Stimulated activated CD4-positive, alpha-beta T cell treated with anti-CD3 and anti-CD28 coated beads, TNF-alpha, amount 100 ng/mL, for 1 hour (primary cell): ENCODE data around the gene DNMT3L.
"Not testable (repeated sequence)": the region's sequence is repeated elsewhere in the genome, so short reads cannot be mapped to it uniquely, and the experiment has no call there.

Experiments used
- DNase-seq, 3 donors: peaks; one replicate each; pipeline ENCODE4 v3.0.0-alpha.2; 2020; ENCODE audit warnings: low read depth in 3 of 3, low spot score in 1 of 3

Gene DNMT3L

GRCh38 chr21:44295163-44295573, 33.5 kb upstream of the DNMT3L start:
- no peak for DNase-seq

DNA sequence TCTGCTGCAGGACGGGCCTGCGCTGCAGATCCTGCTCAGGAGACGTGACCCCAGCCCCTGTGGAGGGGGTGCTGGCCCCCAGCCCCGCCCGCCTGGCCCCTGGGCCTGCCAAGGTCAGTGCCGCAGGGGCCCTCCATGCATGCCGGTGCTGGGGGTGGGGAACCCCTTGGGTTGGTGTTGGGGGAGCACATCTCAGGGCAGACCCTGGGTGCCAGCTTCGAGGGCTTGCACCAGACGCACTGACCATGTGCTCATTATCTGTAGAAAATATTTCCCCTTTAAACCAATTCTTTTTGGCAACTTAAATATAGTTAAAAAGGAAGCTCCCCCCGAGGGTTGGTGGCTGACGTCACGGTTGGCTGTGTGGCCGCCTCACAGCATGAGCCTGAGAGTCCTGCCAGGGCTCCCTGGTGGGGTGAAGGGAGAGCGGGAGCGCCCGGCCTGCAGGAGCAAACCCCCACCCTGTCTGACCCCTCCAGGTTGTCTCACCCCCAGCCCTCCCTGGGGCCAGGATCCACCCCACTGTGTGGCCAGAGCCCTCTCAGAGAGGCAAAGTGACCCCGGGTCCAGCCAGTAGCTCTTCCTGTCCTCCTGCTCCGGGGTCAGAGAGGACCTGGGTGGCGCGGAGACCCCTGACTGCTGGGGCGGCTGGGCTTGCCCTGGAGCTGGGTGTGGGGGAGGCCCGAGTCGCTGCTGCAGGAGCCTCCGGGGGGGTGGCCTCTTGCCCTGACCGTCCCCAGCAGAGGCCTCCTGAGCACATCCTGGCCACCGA, 32.9 kb upstream of the DNMT3L start:
- DNase-seq: no peak

DNA sequence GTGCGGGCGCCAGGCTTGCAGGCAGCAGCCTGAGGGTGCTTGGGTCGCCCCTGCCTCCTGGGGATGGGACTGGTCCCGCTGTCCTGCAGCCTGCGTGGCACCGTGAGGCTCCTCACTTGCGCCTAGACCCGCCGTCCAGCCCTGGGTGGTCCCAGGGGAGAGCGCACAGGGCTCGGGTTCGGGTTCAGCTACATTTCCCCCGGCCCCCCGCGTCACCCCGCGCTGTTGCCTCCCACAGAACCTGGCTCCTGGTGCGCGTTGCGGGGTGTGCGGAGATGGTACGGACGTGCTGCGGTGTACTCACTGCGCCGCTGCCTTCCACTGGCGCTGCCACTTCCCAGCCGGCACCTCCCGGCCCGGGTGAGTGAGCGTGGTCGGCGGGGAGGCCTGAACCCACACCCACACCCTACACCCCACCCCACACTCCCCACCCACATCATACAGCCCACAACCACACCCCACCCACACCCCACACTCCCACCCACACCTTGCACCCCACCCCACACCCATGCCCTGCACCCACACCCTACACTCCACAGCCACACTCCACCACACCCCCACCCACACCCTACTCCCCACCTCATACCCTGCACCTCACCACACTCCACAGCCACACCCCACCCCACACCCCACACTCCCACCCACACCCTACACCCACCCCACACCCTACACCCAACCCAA, 32.0 kb upstream of the DNMT3L start:
- no peak for DNase-seq

DNA sequence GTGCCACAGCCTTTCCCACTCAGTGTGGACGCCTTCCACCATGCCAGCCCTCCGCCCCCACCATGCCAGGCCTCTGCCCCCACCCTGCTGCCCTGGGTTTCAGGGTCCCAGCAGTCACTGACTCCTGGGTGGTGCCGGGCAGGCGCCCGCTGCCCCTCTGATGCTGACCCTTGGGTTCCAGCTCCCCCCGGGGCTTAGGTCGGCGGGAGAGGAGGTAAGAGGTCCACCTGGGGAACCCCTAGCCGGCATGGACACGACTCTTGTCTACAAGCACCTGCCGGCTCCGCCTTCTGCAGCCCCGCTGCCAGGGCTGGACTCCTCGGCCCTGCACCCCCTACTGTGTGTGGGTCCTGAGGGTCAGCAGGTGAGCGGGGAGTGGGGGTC, 31.1 kb upstream of the DNMT3L start:
- no peak for DNase-seq

- DNase-seq: no peak
Observed at GRCh38 chr21:44291936-44292811, 30.5 kb upstream of the DNMT3L start.

- DNase-seq: no peak
Observed at GRCh38 chr21:44291078-44291935, 29.6 kb upstream of the DNMT3L start.

DNA sequence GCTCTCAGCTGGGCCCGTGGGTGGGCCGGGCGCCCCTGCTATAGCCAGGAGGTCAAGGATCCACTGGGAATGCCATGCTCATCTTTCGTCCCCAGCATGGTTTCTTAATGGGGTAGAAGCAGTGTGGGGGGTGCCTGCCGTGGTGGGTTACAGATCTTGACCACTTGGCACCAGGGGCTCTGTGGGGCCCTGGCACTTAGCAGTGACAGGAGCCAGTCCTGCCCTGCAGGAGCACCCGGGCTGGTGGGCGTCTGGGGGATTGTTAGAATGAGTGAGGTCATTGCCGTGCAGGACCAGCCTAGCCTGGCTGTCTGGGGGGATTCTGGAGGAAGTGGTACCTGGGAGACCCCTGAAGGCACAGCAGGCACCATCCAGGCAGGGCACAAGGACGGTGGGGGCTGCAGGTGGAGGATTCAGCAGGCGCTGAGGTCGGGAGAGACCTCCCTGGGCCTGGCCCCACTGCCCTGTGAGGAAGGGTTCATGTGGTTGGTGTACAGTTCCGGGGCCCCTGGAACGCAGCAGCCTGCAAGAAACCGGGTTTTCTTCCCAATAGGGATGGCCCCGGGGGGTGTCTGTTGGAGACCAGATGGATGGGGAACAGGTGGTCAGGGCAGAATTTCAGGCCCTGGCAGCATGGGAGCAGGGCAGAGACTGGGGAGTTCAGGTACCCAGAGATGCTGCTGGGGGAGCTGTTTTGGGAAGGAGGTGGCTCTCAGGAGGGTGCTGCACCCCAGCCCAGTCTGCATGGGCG, 28.8 kb upstream of the DNMT3L start:
- no peak for DNase-seq

DNA sequence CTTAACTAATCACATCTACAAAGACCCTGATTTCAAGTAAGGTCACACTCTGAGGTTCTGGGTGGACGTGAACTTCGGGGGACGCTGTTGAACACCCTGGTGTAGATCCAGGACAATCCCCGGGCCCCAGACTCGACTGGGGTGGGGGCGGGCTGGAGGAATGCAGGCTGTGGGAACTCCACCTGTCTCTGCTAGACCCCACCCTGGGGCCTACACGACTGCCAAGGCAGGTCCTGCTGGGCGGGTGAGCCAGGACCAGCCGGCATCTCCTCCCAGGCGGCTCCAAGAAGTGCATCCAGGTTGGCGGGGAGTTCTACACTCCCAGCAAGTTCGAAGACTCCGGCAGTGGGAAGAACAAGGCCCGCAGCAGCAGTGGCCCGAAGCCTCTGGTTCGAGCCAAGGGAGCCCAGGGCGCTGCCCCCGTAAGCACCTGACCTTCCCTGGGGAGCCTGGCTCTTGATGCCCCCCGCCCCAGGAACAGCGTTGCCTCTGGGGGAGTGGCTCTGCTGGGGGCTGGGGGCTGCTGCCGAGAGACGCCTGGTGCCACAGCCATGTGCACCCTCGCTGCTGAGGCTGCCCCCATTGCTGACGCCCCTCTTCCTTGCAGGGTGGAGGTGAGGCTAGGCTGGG, 27.8 kb upstream of the DNMT3L start:
- DNase-seq: no peak

DNA sequence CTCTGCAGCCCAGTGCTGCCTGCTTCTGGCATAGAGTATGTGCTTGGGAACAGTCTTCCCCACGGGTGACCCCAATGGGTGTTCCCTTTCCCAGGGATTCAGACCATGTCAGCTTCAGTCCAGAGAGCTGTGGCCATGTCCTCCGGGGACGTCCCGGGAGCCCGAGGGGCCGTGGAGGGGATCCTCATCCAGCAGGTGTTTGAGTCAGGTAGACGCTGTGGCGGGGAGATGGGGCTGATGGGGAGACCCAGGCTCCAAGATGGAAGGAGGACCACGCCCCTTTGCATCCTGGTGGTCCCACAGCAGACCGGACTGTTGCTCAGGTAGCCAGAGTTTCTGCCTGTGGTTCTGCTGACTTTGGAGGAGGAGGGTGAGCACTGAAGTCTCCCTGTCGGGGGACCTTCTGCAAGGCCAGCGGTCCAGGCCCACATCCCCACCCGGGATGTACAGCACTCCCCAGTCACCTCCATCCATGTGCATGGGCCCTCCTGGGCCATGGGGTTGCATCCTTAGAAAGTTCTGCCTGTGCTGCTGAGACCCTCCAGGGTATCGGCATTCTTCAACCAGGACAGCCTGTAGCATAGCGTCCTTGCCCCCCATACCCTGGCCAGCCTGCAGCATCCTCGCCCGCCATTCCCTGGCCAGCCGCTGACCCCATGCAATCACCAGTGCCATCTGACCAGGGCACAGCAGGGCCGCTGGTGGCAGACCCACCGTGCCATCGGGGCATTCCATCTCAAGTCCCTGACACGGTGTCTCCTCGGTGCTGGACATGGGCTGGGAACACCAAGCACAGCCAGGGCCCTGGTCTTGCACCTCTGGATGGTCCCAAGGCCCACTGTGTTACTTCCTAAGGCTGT, 26.8 kb upstream of the DNMT3L start:
- no peak for DNase-seq

- no peak for DNase-seq
Observed at GRCh38 chr21:44286716-44287632, 25.3 kb upstream of the DNMT3L start.

DNA sequence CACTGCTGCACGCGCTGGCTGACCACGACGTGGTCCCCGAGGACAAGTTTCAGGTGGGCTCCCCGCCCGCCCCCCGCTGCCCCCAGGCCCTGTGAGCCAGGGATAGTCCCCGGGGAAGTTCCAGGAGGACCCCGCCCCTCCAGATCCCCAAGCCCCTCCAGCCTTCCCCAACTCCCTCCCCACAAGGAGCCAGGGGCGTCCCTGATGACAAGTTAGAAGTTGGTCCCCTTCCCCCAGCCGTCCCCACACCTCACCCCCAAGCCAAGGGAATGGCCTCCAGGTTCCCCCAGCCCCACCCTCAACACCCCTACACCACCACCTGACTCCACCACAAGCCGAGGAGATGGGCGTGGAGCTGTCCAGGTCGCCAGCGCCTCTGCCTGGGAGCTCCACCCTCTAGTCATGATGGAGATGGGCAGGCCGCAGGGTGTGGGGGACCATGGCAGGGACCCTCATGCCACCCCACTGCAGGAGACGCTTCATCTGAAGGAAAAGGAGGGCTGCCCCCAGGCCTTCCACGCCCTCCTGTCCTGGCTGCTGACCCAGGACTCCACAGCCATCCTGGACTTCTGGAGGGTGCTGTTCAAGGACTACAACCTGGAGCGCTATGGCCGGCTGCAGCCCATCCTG, 24.5 kb upstream of the DNMT3L start:
- DNase-seq: no peak

DNA sequence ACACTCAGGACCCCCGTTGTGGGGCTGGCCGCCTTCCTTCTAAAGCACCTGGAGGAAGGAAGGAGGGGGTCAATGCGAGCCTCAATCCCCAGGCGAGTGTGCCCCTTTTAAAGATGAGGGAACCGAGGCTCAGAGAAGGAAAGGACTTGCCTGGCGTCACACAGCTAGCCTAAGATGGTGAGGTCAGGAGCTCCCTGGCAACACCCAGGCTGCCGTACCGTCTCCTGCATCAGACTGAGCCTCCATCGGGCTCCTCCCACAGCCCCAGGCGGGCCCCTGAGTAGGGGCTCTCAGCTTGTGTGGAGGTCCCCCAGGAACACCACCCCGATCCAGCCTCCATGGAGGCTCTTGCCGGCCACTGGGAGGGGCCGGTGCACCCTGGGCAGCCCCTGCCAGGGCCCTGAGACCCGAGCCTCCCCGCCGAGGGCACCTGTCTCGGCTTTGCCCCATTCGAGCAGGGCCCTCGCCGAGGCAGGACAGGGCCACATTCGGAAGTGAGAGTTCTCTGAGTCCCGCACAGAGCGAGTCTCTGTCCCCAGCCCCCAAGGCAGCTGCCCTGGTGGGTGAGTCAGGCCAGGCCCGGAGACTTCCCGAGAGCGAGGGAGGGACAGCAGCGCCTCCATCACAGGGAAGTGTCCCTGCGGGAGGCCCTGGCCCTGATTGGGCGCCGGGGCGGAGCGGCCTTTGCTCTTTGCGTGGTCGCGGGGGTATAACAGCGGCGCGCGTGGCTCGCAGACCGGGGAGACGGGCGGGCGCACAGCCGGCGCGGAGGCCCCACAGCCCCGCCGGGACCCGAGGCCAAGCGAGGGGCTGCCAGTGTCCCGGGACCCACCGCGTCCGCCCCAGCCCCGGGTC, 23.7 kb upstream of the DNMT3L start, which contains the start of gene AIRE:
AIRE (plus strand) TSS at position 739 of the 855 bp plus-strand sequence. CDS start 131 bp downstream, outside the sequence.
- DNase-seq: no peak

- DNase-seq: no peak
Observed at GRCh38 chr21:44283948-44284347, 22.3 kb upstream of the DNMT3L start.

- DNase-seq: not testable (repeated sequence)
Observed at GRCh38 chr21:44283211-44283785, 21.6 kb upstream of the DNMT3L start.

DNA sequence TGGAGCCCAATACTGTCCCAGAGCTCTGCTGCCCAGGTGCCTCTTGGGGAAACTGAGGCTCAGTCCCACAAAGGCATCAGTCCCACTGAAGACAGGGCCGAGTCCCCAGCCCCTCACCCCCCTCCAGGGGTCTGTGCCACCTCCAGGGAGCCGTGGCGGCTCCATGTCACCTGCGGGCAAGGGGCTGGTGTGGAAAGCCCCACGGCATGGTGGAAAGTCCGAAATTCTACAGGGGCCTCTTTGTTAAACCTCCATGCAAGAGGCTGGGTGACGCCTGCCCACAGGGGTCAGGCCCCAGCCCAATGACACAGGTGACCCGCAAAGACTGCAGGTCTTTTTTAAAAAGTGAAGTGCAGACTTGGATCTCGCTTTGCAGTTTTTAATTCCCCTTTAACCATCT, 20.7 kb upstream of the DNMT3L start:
- DNase-seq: no peak

- DNase-seq: no peak
Observed at GRCh38 chr21:44281801-44282200, 20.1 kb upstream of the DNMT3L start.
